GM21360 (cell line): ENCODE data around the gene TK1.
"Not testable (repeated sequence)": the region's sequence is repeated elsewhere in the genome, so short reads cannot be mapped to it uniquely, and the experiment has no call there.

Experiments used
- ATAC-seq: cut with Tn5 transposase; IDR thresholded peaks from one replicate; pipeline ENCODE4 v1.9.1; 2021; ENCODE audit warnings: mild to moderate bottlenecking, moderate library complexity; ENCODE audit not compliant: unreplicated experiment

The TK1 gene

GRCh38 chr17:78186692-78187595 is at the start of gene TK1, which contains the start of gene AFMID:
Gene TK1, minus strand, starts transcription at chr17:78187052. Its CDS starts 58 bp downstream, at chr17:78186994.
Gene AFMID, plus strand, starts transcription at chr17:78187362. Its CDS starts 9 bp downstream, at chr17:78187371.
- peak; percentile 86 for ATAC-seq

- no peak for ATAC-seq
Measured at GRCh38 chr17:78235885-78236284, 49.0 kb upstream of the TK1 start.

GRCh38 chr17:78235022-78235421 is 48.2 kb upstream of the TK1 start:
- not testable (repeated sequence) for ATAC-seq

GRCh38 chr17:78234261-78234865 is 47.5 kb upstream of the TK1 start:
- ATAC-seq, result no peak

- ATAC-seq, result no peak
Measured at GRCh38 chr17:78233678-78234077, 46.8 kb upstream of the TK1 start.

- ATAC-seq, result no peak
Measured at GRCh38 chr17:78232859-78233173, 46.0 kb upstream of the TK1 start.

- no peak for ATAC-seq
Measured at GRCh38 chr17:78231991-78232858, 45.4 kb upstream of the TK1 start.

- no peak for ATAC-seq
Measured at GRCh38 chr17:78230996-78231935, 44.4 kb upstream of the TK1 start, which contains the start of gene TMEM235. Gene TMEM235, plus strand, starts transcription at chr17:78231631. Its CDS starts 393 bp downstream, at chr17:78232024.

GRCh38 chr17:78230252-78230962 is 43.6 kb upstream of the TK1 start:
- ATAC-seq, result no peak

GRCh38 chr17:78228176-78228575 is 41.3 kb upstream of the TK1 start:
- no peak for ATAC-seq

GRCh38 chr17:78227455-78227916 is 40.6 kb upstream of the TK1 start:
- no peak for ATAC-seq

- ATAC-seq, result no peak
Measured at GRCh38 chr17:78226759-78227454, 40.1 kb upstream of the TK1 start.

- ATAC-seq, result no peak
Measured at GRCh38 chr17:78226055-78226758, 39.4 kb upstream of the TK1 start.

- ATAC-seq, result no peak
Measured at GRCh38 chr17:78225088-78225865, 38.4 kb upstream of the TK1 start.

- no peak for ATAC-seq
Measured at GRCh38 chr17:78224231-78225087, 37.6 kb upstream of the TK1 start.

GRCh38 chr17:78223765-78224164 is 36.9 kb upstream of the TK1 start:
- ATAC-seq, result no peak
